HG03378 (cell line): ENCODE results near the gene MINDY2.

ENCODE experiments used
- ATAC-seq: cut with Tn5 transposase; IDR thresholded peaks from one replicate; pipeline ENCODE4 v1.9.1; 2021; ENCODE audit warnings: mild to moderate bottlenecking, moderate library complexity; ENCODE audit not compliant: unreplicated experiment

MINDY2 gene, protein sequence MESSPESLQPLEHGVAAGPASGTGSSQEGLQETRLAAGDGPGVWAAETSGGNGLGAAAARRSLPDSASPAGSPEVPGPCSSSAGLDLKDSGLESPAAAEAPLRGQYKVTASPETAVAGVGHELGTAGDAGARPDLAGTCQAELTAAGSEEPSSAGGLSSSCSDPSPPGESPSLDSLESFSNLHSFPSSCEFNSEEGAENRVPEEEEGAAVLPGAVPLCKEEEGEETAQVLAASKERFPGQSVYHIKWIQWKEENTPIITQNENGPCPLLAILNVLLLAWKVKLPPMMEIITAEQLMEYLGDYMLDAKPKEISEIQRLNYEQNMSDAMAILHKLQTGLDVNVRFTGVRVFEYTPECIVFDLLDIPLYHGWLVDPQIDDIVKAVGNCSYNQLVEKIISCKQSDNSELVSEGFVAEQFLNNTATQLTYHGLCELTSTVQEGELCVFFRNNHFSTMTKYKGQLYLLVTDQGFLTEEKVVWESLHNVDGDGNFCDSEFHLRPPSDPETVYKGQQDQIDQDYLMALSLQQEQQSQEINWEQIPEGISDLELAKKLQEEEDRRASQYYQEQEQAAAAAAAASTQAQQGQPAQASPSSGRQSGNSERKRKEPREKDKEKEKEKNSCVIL

DNA sequence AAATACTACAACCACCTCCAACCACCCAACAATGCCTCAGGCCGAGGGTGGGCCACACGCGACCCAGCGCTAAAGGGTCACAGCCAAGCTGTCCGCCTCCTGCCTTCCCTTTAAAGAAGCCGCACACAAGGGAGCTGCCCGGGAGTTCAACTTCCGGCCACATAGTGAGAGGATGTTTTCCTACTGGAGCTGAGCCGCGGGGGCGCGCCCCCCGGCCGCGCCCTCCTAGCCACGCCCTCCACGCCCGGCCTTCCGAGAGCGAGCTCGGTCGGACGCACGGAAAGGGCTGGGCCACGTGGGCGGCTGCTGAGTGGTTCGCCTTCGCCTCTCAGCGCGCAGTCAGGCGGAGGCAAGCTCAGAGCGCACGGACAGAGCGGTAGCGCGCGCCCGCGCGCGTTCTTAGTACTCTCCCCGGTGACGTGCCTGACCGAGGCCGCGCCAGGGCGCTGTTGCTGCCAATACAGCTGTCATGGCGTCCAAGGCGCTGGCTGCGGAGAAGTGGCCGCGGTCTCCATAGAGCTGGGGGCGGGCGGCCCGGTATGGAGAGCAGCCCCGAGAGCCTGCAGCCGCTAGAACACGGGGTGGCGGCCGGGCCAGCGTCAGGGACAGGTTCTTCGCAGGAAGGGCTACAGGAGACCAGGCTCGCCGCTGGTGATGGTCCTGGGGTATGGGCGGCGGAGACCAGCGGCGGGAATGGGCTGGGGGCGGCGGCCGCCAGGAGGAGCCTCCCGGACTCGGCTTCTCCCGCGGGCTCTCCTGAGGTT is at the start of gene MINDY2:
Gene MINDY2, plus strand, starts transcription at position 446 of the 764 bp plus-strand sequence. Its CDS starts 94 bp downstream, at position 540.
- ATAC-seq: peak; percentile 79

DNA sequence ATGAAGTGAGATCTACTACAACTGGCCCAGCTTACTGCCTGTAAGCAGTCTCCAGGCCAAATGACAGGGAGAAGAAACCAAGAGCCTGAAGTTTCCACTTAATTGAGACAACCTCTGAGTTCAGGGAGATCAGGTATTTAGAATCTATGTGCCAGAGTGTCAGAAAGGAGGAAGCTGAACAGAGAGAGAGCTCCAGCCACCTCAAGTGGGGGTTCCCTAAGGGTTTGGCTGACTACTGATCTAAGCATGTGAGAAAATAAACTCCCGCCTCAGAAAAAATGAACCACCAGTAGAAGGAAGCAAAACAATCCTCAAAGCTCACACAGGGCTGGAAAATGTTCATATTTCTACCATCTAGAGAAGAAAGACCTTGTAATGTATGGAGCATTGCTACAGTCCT is 46.6 kb upstream of the MINDY2 start:
- peak; percentile 79 for ATAC-seq

DNA sequence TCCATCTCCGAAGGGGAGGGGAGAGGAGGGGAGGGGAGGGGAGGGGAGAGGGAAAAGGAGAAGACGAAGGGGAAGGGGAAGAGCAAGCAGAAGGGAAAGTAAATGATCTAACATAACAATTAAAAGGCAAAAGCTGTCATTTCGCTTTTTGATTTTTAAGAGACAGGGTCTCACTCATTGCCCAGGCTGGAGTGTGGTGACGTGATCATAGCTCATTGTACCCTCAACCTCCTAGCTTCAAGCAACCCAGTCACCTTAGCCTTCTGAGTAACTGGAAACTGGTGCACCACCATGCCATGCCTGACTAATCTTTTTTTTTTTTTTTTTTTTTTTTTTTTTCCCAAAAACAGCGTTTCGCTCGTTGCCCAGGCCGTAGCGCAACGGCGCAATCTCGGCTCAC is 44.2 kb upstream of the MINDY2 start:
- ATAC-seq: no peak

DNA sequence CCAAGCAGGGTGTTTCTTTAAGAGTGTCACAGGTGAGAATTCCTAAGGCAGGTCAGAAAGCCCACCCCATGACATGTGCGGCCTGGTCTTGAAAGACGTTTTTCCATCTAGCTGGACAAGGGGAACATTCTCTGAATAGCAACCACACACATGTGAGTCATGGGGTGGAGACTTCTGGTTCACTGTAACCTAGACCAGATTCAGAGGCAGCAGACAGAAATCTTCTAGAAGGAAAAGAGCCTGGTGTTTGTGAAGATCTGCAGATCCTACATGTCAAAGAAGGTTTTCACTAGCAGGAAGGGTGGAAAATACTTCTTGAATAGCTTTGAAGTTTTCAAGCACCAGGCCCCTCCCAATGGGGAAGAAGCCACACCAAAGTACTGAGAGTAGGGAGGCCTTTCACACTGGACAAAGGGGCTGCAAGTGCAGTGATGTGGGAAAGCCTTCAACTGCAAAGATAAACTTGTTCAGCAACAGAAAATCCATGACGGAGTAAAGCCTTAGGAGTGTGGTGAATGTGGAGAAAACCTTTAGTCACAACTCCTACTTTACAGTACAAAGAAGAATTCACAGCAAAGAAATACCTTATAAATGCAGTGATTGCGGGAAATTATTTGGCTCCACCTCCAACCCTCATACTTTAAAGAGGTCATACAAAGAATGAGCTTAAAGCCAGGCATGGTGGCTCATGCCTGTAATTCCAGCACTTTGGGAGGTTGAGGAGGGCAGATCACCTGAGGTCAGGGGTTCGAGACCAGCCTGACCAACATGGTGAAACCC is 39.2 kb upstream of the MINDY2 start:
- ATAC-seq: no peak

DNA sequence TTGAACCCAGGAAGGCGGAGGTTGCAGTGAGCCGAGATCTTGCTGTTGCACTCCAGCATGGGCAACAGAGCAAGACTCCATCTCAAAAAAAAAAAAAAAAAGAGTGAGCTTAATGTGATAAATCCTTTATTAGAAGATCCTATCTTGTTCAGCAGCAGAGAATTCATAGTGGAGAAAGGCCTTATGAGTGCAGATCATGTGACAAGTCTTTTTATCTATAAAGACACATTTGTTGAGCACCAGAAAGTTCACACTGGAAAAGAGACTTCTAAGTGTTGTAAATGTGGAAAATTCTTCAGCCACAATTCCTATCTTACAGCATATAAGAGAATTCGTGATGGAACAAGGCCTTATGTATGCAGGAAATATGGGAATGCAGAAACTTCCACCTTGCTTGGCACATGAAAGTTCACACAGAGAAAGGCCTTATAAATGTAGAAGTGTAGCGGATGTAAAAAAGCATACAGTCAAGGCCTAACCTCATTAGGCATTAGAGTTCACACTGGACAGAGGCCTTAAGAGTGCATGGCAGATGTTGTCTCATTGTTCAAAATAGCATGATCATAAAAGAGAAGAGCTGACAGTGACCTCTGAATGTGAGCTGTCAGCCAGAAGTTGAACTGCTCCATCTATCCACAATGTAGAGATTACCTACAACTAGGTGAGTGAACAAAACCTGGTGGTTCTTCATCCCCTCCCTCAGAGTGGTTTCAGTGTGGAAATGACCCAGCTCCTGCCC is 38.3 kb upstream of the MINDY2 start:
- ATAC-seq: no peak

DNA sequence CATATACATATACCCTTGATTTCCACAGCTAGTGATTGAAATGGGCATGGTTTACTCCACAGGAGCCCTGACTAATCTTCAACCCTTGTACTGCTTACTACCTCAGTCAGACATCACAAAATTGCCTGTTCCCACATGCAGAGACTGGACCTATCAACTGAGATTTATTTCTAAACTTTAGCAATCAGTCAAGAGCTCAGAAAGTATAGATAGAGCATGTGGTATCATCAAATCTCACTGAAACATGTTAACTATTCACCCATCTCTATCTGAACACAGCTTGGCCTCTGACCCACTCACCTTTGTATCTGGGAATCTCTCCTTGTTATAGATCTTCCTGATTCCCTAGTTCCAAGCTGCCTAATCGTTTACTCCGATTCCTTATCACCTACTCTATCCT is 36.2 kb upstream of the MINDY2 start:
- ATAC-seq: no peak

DNA sequence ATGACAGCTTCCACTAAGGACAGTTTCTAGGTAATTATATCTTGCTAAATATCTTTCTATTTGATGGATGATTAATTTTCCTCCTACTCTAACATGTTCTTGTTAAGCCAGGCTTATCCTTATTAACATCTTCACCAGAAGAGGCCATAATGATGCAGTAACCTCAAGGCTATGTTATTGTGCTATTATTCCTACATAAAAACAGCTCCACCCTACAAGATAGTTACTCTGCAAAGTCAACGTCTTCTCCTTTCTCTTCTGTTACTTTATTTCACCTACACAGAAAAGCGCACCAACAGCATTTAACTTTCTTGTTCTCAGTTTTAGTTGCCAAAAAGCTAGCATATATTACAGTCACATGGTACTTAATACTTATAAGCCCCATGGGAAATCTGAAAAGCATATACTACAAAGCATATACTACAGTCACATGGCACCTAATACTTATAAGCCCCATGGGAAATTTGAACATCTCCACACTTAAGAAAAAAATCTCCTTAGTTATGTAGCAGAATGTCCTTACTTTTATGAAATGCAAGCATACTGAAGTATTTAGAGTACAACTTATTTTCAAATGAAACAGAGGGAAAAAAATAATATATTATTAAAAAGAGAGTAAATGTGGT is 35.0 kb upstream of the MINDY2 start:
- no peak for ATAC-seq

DNA sequence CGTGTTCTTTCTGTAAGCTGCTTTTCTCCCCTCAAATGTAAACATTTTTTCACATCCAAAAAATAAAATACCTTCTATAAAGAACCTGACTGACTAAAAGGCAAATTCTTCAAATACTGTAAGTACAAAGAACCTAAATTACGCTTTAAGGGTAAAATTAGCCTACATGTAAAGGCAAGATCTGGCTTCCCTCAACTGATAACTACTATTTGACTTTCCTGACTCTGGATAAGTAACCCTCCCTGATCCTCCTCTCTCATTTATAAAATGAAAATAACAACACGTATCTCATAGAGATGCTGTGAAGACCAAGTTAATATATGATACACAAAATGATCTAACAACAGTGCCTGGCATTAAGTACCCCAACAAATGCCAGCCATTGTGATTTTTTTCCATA is 33.8 kb upstream of the MINDY2 start:
- no peak for ATAC-seq

DNA sequence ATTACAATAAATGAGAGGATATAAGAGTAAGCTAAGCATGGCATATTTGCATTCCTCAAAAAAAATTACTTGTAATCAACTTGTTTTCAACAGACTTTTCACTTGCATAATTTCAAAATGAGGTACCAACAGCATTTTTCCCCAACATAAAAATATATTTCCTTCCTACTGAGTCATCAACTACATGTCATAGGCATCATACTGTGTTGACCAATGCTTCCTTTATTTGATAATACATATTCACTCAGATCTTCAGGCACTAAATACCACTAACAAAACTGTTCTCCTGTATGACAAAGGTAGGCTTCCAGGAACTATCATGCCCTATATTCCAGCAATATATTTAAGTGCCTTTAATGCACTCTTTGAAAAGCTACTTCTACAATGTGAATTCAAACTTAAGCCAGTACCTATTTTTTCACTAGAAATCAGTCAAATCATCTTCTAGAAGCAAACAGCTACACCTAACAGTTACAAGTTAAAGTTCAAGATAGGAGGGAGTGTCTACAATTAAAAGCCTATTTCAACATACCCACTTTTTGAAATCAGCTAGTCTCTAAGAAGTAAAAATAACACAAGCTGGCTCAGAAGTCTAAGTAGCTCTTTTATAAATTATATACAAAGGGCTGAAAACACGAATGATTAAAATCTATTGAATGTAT is 32.9 kb upstream of the MINDY2 start:
- ATAC-seq: no peak

DNA sequence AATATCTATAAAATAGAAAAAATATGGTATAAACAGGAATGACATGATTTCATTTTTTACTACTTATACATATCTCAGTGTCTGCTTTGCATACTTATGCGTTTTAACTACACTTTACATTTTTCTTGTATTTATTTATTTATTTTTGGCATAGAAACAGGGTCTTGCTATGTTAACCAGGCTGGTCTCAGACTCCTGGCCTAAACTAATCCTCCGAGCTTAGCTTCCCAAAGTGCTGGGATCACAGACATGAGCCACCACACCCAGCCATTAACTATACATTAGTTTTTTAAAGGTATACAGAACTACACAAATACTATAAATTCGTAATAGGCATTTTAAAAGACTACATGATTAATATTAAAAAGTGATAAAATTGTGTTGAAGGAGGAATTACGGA is 30.7 kb upstream of the MINDY2 start:
- no peak for ATAC-seq

DNA sequence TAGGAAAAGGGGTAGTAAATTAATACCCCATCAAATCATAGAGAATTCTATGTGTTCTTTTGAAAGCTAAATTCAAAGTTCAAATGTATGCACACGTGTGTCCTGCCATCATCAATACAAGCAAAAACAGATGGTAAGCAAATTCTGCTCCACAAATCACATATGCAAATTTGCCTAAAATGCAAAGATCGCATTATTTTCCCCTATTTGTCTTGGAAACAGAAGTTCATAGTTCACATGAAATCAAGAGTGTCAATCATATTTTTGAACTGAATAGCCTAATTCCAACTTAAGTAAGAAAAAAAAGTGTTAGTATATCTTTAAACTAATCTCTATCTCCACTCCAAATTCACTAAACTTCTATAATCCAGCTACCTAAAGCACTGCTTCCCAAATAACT is 30.1 kb upstream of the MINDY2 start:
- no peak for ATAC-seq

DNA sequence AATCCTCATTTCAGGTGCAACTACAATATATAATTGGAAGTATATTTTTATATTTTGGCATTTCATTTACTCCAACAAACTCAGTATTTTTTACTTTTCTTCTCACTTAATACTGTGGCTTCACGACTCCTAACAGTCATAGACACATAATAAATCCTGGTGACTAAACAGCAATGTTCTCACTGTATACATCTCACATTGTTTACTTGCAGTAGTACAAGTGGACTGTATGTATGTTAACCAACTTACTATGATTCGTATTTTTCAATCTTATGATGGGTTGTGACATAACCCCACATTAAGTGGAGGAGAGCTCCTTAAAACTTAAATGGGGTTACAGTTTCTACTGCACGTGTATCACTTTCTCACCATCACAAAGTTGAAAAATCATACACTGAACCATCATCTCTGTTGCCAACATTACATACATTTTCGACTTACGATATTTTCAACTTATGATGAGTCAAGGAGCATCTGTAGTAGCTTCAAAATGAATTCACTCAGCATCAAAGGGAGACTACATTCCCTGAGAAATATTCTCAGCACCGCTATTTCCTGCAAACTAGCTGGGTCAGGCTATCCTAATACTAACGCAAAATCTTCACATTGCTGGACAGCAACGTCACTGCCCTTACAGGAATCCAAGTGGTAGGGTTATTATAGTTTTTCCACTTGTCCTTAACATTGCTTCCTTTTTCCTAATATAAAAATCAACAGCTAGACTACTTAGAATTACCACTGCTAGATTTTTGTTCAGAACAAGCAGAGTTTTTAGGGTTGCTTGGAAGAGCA is 28.9 kb upstream of the MINDY2 start:
- ATAC-seq: no peak

DNA sequence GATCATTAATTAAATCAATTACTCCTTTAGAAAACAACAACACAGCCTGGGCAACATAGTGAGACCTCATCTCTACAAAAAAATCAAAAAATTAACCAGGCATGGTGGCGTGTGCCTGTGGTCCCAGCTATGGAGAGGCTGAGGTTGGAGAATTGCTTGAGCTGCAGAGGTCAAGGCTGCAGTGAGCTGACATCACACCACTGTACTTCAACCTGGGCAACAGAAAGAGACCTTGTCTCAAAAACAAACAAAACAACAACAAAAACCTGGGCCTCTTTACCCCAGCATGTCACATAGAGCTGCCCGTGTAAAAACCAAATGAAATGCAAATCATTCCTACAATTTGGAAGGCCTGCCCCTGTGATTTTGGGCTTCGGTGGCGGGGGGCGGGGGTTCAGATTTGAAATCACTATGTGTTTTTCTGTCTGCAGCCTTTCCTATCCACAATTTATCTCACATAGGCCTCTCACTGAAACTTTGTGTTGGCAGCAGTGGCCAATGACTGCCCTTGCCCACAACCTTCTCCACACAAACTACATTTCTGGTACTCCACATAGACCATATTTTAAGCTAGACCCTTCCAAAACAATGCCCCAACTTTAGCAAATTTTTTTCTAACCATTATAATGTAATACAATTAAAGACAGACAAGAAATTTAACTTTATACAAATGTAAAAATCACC is 28.1 kb upstream of the MINDY2 start:
- ATAC-seq: no peak

DNA sequence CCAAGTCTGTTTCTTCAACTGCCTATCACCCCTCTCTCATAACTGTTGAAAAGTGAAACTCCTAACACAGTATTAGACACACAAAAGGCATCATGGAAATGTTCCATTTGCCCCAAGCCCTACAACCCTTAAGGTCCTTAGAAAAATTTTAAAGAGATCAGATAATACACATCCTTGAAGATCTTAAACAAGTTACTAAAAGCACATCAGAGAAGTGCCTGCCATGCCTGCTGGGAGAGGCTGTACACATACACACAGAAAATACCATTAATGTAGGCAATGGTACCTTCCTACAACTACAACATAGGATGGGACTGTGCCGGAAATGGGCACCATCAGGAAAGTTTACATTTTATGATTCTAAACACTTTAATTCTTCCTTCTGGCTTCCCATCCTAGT is 24.9 kb upstream of the MINDY2 start:
- no peak for ATAC-seq

DNA sequence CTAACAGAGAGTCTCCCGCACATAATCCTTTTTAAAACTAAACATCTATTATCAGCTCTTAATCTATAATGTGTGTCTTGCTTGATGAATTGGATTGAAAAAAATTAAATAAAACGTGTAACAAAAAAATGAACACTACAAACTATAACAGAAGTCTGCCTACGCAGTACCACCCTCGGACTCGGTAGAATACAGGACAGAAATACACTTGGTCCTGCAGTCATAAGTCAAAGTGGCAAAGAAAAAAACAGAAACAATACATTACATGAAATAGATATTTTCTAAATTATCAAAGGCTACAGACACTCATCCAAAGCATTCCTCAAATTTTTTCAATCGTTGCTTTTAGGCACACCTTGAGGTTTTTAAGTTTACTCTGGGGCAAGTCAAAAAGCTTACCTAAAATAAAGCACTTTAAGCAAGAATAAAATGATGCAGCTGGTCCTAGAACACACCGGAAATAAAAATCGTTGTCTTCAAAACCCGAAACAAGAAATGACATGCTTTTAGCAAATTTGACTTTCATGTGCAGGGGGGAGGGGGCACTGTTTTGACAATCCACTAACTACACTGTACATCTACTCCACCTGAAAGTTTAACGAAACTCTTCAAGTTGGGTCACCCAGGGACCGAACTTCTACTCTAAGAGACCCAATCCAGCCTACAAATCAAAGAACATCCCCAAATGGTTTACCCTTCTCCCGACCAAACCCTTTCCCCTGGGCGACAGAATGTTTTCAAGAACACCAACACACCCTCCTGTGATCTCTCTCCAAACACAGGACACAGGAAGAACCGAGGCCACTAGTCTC is 22.9 kb upstream of the MINDY2 start:
- no peak for ATAC-seq

DNA sequence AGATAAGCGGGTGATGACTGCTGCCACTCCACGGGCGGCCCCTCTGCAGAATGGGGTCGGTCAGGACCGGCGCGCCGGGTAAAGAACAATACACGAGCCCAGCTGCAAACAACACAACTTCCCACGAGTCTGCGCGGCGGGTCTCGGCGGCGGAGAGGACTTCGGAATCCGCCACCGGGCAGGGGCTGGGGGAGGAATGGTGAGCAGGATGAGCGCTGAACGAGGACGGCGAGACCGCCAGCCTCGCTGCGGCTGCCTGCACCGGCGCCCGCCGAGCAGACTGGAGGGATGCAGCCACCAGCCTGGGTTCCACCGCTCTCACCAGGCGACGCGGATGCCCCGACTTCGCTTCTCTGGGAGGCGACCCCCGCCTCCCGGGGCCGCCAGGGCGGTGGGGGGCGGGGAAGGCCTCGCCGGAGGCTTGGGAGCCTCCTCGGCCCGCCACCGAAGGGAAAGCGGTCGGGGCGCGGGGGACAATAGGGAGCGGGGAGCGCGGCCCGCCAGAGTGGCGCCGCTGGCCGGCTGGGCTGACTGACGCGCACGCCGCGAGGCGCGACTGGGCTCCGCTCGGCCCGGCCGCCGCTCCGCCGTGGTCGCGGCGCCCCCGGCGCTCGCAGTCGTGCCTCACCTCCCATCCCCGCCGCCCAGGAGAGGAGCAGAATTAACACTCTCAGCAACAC is 22.1 kb upstream of the MINDY2 start:
- no peak for ATAC-seq
